ENCODE measurements around the gene DCAF11. TPM values are rescaled to one million over a fixed set of nuclear protein-coding genes. Genes with fewer than 3 reads are reported as not detected.

The DCAF11 gene
- total RNA-seq, 3 donors from 2014 or later, result 45.7 to 57.6 (median 50.7) TPM

GRCh38 chr14:24084440-24084839 is 30.1 kb upstream of the DCAF11 start:
- ATAC-seq (no peak), DNase-seq (no peak)
- Mint-ChIP-seq H3K4me1 (ENCODE audit: low read depth) (peaks cover 17% of the 10 kb centered on the region), H3K27me3 (ENCODE audit: low read depth) (no peaks in the 10 kb centered on the region), H3K36me3 (ENCODE audit: insufficient read depth) (no peaks in the 10 kb centered on the region), H3K9me3 (no peaks in the 10 kb centered on the region), H3K4me3 (no peak overlapping the region)

- Mint-ChIP-seq H3K4me3 (no peak overlapping the region), H3K27me3 (ENCODE audit: low read depth) (no peaks in the 10 kb centered on the region), H3K36me3 (ENCODE audit: insufficient read depth) (no peaks in the 10 kb centered on the region), H3K4me1 (ENCODE audit: low read depth) (peaks cover 20% of the 10 kb centered on the region), H3K9me3 (no peaks in the 10 kb centered on the region)
- ATAC-seq, result no peak
- DNase-seq, result no peak
Observed at GRCh38 chr14:24085215-24085614, 29.4 kb upstream of the DCAF11 start.

DNA sequence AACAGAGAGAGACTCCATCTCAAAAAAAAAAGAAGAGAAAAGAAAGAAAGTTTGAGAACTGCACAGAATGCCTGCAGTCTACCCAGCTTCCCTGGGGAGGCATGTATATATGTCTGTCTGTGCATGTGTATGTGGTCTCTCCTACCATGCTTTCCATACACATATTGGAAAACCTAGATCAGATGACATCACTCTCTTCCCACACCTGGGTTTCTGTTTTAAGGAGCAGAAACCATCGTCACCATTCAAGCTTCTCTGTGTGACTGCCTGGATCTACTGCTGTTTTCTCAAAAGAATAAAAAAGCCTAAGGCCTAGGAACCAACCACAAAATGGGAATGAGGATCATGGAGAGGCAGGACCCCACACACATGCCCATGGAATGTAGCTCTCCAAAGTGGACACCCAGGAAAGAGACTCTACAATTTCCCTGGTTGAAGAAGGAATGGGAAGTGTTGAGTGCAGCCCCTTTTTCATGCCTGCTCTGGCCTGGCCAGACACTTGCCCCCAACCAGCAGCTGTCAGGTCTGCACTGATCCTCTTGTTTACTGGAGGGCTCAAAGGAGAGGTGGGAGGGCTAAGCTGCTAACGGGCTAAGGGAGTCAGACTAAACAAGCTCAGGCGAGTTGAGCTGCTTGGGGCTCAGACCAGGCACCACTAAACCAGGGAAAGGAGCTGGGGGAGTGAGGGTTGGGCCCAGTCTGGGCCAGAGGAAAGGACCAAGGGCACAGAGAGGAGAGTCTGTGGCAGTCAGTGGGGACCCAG is 28.2 kb upstream of the DCAF11 start:
- Mint-ChIP-seq H3K4me3 (no peak overlapping the region), H3K9me3 (no peaks in the 10 kb centered on the region), H3K4me1 (ENCODE audit: low read depth) (peaks cover 16% of the 10 kb centered on the region), H3K36me3 (ENCODE audit: insufficient read depth) (no peaks in the 10 kb centered on the region), H3K27me3 (ENCODE audit: low read depth) (no peaks in the 10 kb centered on the region)
- no peak for DNase-seq
- ATAC-seq, result no peak

DNA sequence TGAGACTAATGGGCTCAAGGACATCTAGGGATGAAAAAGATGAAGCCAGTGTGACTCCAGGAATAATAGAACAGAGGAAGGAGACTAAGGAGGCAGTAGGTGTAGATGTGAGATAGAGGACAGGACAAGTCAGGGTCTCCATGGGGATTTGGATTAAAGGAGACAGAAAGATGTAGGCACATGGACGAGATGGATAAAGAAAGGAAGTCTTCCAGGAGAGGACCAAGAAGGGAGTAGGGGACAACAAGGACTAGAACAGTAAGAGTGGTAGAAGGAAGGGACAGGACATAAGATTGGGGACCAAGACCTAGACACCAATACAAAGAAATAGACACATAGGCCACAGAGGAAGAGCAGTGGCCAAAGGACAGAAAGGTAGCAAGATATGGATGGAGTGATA is 27.6 kb upstream of the DCAF11 start:
- ATAC-seq, result no peak
- Mint-ChIP-seq H3K9me3 (no peaks in the 10 kb centered on the region), H3K36me3 (ENCODE audit: insufficient read depth) (no peaks in the 10 kb centered on the region), H3K27me3 (ENCODE audit: low read depth) (no peaks in the 10 kb centered on the region), H3K4me3 (no peak overlapping the region), H3K4me1 (ENCODE audit: low read depth) (peaks cover 13% of the 10 kb centered on the region)
- DNase-seq, result no peak

DNA sequence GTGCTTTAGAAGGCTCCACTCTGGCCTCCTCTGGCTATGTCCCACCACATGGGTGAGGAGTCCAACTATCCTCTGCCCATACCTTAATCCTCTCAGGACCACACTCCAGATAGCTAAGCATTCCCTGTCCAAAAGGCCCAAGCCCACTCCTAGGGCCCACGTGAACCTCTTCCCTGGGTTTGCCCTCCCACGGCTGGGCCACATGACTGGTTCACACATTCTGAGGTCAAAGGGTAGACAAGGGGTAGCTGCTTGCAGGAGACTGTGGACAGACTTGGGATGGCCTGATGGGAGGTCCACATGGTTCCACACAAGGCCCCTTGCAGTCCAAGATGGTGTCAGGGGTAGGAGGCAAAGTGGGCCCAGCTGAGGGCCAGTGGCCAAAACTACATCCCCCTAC is 26.5 kb upstream of the DCAF11 start:
- no peak for DNase-seq
- Mint-ChIP-seq H3K4me1 (ENCODE audit: low read depth) (peaks cover 12% of the 10 kb centered on the region), H3K4me3 (no peak overlapping the region), H3K9me3 (no peaks in the 10 kb centered on the region), H3K27me3 (ENCODE audit: low read depth) (no peaks in the 10 kb centered on the region), H3K36me3 (ENCODE audit: insufficient read depth) (no peaks in the 10 kb centered on the region)
- no peak for ATAC-seq

DNA sequence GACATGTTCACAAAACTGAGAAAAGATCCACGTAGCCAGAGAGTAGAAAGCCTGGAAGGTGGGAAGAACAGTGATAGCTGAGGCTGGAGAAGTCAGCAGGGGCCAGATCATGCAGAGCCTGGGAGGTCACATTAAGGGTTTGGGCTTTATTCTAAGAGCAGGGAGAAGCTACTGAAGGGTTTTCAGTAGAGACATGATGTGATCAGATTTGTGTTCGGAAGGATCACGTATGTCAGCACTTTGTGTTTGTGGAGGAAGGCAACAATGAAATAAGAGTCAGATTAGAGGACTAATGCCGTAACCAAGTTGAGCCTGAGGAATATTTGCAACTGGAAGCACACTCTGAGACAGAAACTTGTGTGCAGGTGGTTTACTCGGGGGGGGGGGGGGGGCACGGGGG is 24.7 kb upstream of the DCAF11 start:
- Mint-ChIP-seq H3K9me3 (no peaks in the 10 kb centered on the region), H3K4me3 (no peak overlapping the region), H3K27me3 (ENCODE audit: low read depth) (no peaks in the 10 kb centered on the region), H3K36me3 (ENCODE audit: insufficient read depth) (no peaks in the 10 kb centered on the region), H3K4me1 (ENCODE audit: low read depth) (peaks cover 19% of the 10 kb centered on the region)
- ATAC-seq (no peak), DNase-seq (no peak)

DNA sequence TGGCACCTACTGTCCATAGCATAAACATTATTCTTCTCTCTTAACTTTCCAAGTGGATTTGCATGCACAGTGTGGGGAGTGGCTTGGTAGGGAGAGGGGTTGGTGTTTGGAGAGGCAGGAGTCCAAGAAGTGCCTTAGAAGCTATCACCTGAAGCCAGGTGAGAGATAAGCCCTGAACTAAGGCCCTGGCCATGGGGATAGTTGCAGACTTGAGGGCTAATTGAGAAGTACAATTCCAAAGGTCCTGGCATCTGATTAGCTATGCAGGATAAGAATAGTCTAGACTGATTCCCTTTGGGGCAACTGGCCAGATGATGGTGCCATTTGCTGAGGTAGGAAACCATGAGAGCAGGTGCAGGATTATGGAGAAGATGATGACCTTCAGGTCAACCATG is 22.5 kb upstream of the DCAF11 start:
- Mint-ChIP-seq H3K27me3 (ENCODE audit: low read depth) (no peaks in the 10 kb centered on the region), H3K9me3 (no peaks in the 10 kb centered on the region), H3K4me3 (peak overlapping the region; percentile 97), H3K36me3 (ENCODE audit: insufficient read depth) (peaks cover 10% of the 10 kb centered on the region), H3K4me1 (ENCODE audit: low read depth) (peaks cover 34% of the 10 kb centered on the region)
- DNase-seq (no peak), ATAC-seq (no peak)

DNA sequence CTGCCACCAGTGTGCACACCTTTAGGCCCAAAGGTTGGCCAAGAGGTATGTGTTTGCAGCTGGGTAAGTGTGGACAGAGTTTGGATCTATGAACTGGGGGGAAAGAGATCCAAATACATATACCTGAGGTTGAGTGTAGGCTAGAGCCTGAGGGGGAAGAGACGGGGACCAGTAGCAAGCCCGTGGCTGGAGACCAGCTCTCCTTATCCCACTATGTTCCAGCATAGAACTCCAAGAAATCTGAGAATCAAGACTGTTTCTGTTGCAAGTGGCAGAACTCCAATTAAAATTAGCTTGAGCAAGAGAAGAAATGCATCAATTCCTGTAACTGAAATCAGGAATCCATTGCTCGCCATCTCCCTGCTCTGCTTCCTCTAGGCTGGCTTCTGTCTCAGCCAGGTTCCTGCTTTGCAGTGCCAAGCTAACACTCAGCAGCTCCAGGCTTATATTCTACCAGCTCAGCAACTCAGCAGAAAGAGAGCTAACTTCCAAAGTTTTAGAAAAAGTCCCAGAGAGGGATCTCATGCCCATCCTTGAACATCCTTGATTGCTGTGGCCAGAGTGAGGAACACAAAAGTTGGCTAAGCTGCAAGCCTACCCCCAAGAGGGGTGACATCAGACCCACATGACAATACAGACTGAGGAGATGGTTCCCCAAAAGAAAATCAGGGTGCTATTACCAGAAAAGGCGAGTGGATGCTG is 21.9 kb upstream of the DCAF11 start:
- Mint-ChIP-seq H3K4me1 (ENCODE audit: low read depth) (peaks cover 34% of the 10 kb centered on the region), H3K36me3 (ENCODE audit: insufficient read depth) (peaks cover 10% of the 10 kb centered on the region), H3K9me3 (no peaks in the 10 kb centered on the region), H3K27me3 (ENCODE audit: low read depth) (no peaks in the 10 kb centered on the region), H3K4me3 (peak overlapping the region; percentile 97)
- no peak for DNase-seq
- ATAC-seq, result no peak

GRCh38 chr14:24093207-24093900 is 21.2 kb upstream of the DCAF11 start:
- H3K4me3 Mint-ChIP-seq, result peak overlapping the region; percentile 97
- no peaks in the 10 kb centered on the region for H3K9me3 Mint-ChIP-seq
- DNase-seq, result no peak
- H3K36me3 Mint-ChIP-seq (ENCODE audit: insufficient read depth), result peaks cover 10% of the 10 kb centered on the region
- no peak for ATAC-seq
- peaks cover 34% of the 10 kb centered on the region for H3K4me1 Mint-ChIP-seq (ENCODE audit: low read depth)
- H3K27me3 Mint-ChIP-seq (ENCODE audit: low read depth), result no peaks in the 10 kb centered on the region

DNA sequence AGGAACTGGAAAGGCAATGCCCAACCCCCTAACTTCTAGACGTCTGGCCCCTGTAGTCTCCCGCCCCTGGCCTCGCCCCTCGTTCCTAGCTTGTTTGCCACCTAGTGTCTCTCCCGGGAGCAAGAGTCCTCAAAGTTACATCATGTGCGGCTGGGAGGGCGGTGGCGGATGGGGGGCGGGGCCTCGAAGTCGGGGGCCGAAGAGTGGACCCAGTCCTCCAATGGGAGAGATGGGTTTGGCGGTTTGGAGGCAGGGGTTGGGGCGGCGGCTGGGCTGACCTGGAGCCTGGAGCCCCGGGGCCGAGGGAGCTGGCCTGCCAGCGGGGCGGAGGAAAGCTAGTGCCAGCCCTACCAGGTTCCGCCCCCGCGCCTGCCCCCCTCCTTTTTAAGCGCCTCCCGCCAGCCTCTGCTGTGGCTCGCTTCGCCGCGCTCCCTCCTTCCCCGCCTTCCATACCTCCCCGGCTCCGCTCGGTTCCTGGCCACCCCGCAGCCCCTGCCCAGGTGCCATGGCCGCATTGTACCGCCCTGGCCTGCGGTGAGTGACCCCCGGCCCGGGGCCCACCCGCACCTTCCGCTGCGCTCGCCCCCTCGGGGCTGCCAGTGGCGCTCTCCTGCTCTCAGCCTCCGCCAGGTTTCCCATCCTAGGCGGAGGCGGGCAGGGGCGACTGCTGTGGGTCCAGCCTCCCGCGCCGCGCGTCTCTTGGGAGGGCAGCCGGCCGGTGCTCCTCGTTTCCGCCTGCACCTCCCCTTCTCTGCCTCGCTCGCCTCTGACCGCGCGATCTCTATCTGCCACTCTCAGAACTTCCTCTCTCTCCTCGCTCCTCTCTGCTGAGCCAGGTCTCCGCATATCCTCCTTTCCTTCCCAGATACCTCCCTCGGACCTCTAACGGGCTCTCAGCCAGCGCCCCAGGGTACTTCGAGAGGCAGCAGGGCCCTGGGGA is 20.4 kb upstream of the DCAF11 start, which contains the start of gene PCK2:
TSS of gene PCK2 (plus strand) at position 411 of the 940 bp plus-strand sequence. CDS start at position 506, 95 bp downstream.
- DNase-seq (peak; percentile 78), ATAC-seq (peak; percentile 73 to 76)
- Mint-ChIP-seq H3K4me1 (ENCODE audit: low read depth) (peaks cover 34% of the 10 kb centered on the region), H3K27me3 (ENCODE audit: low read depth) (no peaks in the 10 kb centered on the region), H3K36me3 (ENCODE audit: insufficient read depth) (peaks cover 10% of the 10 kb centered on the region), H3K4me3 (peak within 1 kb of the TSS; percentile 97), H3K9me3 (no peaks in the 10 kb centered on the region)

DNA sequence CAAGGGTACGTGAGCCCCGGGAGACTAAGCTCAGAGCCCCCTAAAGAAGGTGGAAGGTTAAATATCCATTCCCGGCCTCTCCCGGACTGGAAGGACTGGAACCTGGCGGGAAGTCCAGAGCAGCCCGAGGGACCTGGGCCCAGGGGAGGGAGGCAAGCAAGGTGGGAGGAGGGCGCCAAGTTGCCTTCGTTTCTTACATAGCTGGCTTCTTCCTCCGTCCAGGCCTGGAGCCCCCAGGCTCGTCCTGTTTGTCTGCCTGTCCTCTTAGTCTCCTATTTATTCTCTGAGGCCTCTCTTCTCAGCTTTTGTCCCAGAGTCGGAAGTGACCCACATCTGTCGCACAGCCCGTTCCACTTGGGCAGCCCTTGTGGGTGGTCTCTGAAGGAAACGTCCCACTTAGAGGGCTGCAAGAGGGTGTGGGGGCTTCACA is 19.7 kb upstream of the DCAF11 start:
- Mint-ChIP-seq H3K4me3 (peak overlapping the region; percentile 97), H3K4me1 (ENCODE audit: low read depth) (peaks cover 29% of the 10 kb centered on the region), H3K9me3 (no peaks in the 10 kb centered on the region), H3K27me3 (ENCODE audit: low read depth) (no peaks in the 10 kb centered on the region), H3K36me3 (ENCODE audit: insufficient read depth) (peaks cover 14% of the 10 kb centered on the region)
- ATAC-seq (peak; percentile 6 to 8), DNase-seq (no peak)

GRCh38 chr14:24095271-24096068 is 19.1 kb upstream of the DCAF11 start:
- DNase-seq (peak; percentile 35), ATAC-seq (peak; percentile 20)
- Mint-ChIP-seq H3K36me3 (ENCODE audit: insufficient read depth) (peaks cover 14% of the 10 kb centered on the region), H3K27me3 (ENCODE audit: low read depth) (no peaks in the 10 kb centered on the region), H3K9me3 (no peaks in the 10 kb centered on the region), H3K4me3 (peak overlapping the region; percentile 97), H3K4me1 (ENCODE audit: low read depth) (peaks cover 27% of the 10 kb centered on the region)

DNA sequence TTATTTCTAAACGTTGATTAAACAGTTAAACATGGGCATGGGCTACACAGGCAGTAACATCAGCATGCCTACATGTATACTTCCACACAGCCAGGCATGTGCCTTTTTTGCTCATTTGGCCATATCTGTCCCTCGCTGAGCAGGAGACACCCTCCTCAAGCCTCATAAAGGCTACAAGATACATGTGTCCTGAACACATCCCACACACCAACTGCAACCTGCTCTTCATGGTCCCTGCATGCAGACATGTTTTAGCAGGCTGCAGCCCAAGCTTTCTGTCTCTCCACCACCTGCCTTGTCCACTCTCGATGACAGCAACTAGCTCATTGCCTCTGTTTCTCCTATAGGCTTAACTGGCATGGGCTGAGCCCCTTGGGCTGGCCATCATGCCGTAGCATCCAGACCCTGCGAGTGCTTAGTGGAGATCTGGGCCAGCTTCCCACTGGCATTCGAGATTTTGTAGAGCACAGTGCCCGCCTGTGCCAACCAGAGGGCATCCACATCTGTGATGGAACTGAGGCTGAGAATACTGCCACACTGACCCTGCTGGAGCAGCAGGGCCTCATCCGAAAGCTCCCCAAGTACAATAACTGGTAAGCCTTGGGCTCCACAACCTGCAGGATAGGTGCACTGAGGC is 17.9 kb upstream of the DCAF11 start:
- ATAC-seq, result no peak
- DNase-seq, result no peak
- Mint-ChIP-seq H3K4me1 (ENCODE audit: low read depth) (peaks cover 24% of the 10 kb centered on the region), H3K27me3 (ENCODE audit: low read depth) (no peaks in the 10 kb centered on the region), H3K9me3 (no peaks in the 10 kb centered on the region), H3K4me3 (peak overlapping the region; percentile 48), H3K36me3 (ENCODE audit: insufficient read depth) (peaks cover 20% of the 10 kb centered on the region)

Measured in activated T-cell treated with anti-CD3 and anti-CD28 coated beads, Interleukin-2, amount 50 U/mL, for 4 hours (primary cell).